ENCODE data around the gene CLEC3A.
"Not testable (repeated sequence)": the region's sequence is repeated elsewhere in the genome, so short reads cannot be mapped to it uniquely, and the experiment has no call there.

The CLEC3A gene

DNA sequence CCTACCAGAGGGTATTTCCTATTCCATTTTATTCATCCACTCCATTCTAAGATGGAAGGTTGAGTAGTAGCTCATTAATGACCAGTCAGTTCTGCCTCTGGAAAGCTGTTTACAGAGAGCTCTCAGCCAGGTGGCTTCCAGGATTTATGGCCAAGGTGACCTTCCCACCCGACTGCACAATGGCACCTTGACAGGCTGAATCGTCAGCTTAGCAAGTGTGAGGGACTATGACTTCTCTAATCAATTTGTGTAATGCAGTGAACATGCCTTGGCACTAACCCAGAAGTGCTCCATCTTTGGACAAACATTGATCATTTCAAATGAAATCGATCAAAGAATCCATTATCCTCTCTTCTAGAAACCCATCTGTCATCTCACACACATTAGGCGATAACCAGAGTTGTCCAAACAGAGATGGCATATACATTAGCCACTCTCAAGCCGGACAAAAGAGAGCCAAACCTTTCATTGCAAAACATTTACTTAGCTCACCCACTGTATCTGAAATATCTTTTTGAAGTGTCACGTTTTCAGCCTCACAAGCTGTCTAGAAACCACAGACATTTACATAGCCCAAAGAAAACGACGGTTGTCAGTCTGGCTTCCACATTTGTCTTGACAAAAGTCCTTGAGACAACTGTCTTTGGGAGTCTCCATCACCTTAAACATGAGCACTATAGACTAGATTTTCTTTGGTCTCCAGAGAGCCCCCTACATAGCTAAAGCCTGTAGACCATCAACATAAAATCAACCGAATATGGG, 35.6 kb downstream of the CLEC3A start:
- peaks cover 29% of the 10 kb centered on the region for H3K27me3 Mint-ChIP-seq (ENCODE audit: low read depth, poor library complexity)

DNA sequence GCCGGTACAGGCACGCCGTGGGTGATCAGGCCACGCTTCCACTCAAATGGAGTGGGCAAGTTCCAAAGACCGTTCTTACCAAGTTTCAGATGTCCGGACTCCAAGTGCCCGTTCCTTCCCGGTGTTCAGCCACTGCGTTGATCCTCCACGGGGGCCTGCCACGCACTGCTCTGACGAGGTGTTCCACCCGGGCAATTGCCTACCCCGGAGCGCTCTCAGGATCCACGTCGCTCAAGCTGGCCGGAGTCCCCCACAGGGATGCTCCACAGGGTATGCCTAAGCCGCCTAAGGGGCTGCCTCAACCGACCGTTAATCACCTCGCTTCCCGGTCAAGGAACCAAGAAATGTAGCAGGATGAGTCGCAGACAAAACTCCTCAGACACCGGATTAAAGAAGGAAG, 37.5 kb downstream of the CLEC3A start:
- peaks cover 29% of the 10 kb centered on the region for H3K27me3 Mint-ChIP-seq (ENCODE audit: low read depth, poor library complexity)

More for the DNA sequence above, 35.6 kb downstream of the CLEC3A start:
- Mint-ChIP-seq H3K36me3 (ENCODE audit: low read depth) (no peaks in the 10 kb centered on the region), H3K27ac (no peak overlapping the region), H3K4me3 (no peak overlapping the region), H3K4me1 (no peaks in the 10 kb centered on the region), H3K9me3 (no peaks in the 10 kb centered on the region)
- DNase-seq, result no peak
- TF ChIP-seq, protein P1, sequence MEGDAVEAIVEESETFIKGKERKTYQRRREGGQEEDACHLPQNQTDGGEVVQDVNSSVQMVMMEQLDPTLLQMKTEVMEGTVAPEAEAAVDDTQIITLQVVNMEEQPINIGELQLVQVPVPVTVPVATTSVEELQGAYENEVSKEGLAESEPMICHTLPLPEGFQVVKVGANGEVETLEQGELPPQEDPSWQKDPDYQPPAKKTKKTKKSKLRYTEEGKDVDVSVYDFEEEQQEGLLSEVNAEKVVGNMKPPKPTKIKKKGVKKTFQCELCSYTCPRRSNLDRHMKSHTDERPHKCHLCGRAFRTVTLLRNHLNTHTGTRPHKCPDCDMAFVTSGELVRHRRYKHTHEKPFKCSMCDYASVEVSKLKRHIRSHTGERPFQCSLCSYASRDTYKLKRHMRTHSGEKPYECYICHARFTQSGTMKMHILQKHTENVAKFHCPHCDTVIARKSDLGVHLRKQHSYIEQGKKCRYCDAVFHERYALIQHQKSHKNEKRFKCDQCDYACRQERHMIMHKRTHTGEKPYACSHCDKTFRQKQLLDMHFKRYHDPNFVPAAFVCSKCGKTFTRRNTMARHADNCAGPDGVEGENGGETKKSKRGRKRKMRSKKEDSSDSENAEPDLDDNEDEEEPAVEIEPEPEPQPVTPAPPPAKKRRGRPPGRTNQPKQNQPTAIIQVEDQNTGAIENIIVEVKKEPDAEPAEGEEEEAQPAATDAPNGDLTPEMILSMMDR (IDR thresholded peaks at IDR 0.05), result no peak

DNA sequence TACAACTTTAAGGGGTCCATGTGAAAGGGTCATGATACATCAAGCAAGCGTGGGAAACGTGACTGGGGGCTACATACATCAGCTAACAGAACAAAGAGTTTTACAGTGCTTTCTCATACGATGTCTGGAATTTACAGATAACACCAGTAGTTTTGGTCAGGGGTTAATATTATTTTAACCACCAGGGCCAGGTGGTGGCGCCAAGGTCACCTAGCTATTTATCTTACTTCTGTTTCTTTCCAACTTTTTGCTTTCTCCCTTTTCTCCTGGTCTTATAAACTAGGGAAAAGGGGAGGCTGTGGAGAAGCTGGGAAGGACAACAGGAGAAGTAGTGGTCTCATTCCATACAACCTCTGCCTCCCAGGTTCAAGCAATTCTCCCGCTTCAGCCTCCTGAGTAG, 37.9 kb downstream of the CLEC3A start:
- H3K27ac Mint-ChIP-seq, result no peak overlapping the region
- H3K4me1 Mint-ChIP-seq, result no peaks in the 10 kb centered on the region

More for the DNA sequence above, 37.5 kb downstream of the CLEC3A start:
- not testable (repeated sequence) for H3K4me3 Mint-ChIP-seq; H3K9me3 Mint-ChIP-seq; H3K4me1 Mint-ChIP-seq; H3K27ac Mint-ChIP-seq; DNase-seq; H3K36me3 Mint-ChIP-seq (ENCODE audit: low read depth)

GRCh38 chr16:78060809-78061208, 38.5 kb downstream of the CLEC3A start:
- DNase-seq, result no peak
- Mint-ChIP-seq H3K9me3 (no peaks in the 10 kb centered on the region), H3K27me3 (ENCODE audit: low read depth, poor library complexity) (peaks cover 31% of the 10 kb centered on the region), H3K4me3 (no peak overlapping the region), H3K4me1 (no peaks in the 10 kb centered on the region), H3K36me3 (ENCODE audit: low read depth) (no peaks in the 10 kb centered on the region), H3K27ac (no peak overlapping the region)
- TF ChIP-seq, protein P1 (IDR thresholded peaks at IDR 0.05), result no peak

More for the DNA sequence above, 37.9 kb downstream of the CLEC3A start:
- Mint-ChIP-seq H3K4me3 (no peak overlapping the region), H3K27me3 (ENCODE audit: low read depth, poor library complexity) (peaks cover 28% of the 10 kb centered on the region), H3K9me3 (no peaks in the 10 kb centered on the region), H3K36me3 (ENCODE audit: low read depth) (no peaks in the 10 kb centered on the region)
- no peak for DNase-seq
- TF ChIP-seq, protein P1 (IDR thresholded peaks at IDR 0.05), result no peak

- Mint-ChIP-seq H3K9me3 (no peaks in the 10 kb centered on the region), H3K36me3 (ENCODE audit: low read depth) (no peaks in the 10 kb centered on the region), H3K4me3 (no peak overlapping the region), H3K4me1 (no peaks in the 10 kb centered on the region), H3K27me3 (ENCODE audit: low read depth, poor library complexity) (peaks cover 34% of the 10 kb centered on the region), H3K27ac (no peak overlapping the region)
- TF ChIP-seq, protein P1 (IDR thresholded peaks at IDR 0.05), result no peak
- no peak for DNase-seq
Measured at GRCh38 chr16:78065319-78065718, 43.0 kb downstream of the CLEC3A start.

GRCh38 chr16:78069913-78070312, 47.6 kb downstream of the CLEC3A start:
- TF ChIP-seq, protein P1 (IDR thresholded peaks at IDR 0.05), result no peak
- H3K36me3 Mint-ChIP-seq (ENCODE audit: low read depth), result no peaks in the 10 kb centered on the region
- DNase-seq, result no peak
- no peak overlapping the region for H3K27ac Mint-ChIP-seq
- no peaks in the 10 kb centered on the region for H3K4me1 Mint-ChIP-seq
- H3K27me3 Mint-ChIP-seq (ENCODE audit: low read depth, poor library complexity), result peaks cover 53% of the 10 kb centered on the region
- no peak overlapping the region for H3K4me3 Mint-ChIP-seq
- H3K9me3 Mint-ChIP-seq, result no peaks in the 10 kb centered on the region

All from nephron progenitor cell (in vitro differentiated cells).